Stimulated activated CD8-positive, alpha-beta memory T cell treated with anti-CD3 and anti-CD28 coated beads, Interleukin-15, amount 100 ng/mL, for 1 hour (primary cell): Measurements from ENCODE around the gene FBXO41.

Source experiments
- DNase-seq: peaks from one replicate; pipeline ENCODE4 v3.0.0-alpha.2; 2020; ENCODE audit warnings: low read depth

The FBXO41 gene, protein sequence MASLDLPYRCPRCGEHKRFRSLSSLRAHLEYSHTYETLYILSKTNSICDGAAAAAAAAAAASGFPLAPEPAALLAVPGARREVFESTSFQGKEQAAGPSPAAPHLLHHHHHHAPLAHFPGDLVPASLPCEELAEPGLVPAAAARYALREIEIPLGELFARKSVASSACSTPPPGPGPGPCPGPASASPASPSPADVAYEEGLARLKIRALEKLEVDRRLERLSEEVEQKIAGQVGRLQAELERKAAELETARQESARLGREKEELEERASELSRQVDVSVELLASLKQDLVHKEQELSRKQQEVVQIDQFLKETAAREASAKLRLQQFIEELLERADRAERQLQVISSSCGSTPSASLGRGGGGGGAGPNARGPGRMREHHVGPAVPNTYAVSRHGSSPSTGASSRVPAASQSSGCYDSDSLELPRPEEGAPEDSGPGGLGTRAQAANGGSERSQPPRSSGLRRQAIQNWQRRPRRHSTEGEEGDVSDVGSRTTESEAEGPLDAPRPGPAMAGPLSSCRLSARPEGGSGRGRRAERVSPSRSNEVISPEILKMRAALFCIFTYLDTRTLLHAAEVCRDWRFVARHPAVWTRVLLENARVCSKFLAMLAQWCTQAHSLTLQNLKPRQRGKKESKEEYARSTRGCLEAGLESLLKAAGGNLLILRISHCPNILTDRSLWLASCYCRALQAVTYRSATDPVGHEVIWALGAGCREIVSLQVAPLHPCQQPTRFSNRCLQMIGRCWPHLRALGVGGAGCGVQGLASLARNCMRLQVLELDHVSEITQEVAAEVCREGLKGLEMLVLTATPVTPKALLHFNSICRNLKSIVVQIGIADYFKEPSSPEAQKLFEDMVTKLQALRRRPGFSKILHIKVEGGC

DNA sequence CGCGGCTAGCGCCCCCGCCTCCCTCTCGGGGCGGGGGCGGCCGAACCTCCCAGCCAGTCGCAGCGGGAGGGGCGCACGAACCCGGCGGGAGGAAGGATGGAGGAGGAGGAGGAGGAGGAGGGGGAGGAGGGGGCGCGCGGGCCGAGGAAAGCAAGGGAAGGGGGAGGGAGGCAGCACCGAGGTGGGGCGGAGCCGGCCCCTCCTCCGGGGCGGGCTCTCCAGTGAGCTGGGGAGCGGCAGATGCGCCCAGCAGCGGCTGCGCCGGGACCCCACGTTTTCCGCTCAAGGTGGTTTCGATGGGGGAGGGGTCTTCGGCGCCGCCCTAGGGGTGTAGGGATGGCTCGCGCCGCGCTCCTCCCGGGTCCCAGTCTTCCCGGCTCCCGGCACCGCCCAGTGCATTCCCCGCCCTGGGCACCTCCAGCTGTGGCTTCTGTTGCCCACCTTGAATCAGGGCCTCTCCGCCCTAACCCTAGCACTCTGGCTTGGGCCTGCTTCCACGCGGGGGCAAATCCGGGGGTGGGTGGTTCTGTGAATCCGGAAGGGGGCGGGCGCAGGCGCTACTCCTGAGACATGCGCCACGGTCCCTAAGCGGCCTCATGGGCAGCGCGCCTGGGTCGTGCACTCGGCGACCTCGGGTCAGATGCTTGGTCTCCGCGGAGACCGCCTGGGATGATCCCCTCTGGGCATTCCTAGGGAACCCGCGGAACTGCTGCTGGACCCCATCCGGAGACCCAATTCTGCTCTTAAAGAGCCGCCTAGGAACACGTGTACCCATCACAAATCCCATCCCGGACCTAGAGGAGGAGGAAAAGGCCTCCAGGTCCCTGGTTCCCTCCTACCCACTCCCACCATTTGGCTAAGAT is at the start of gene FBXO41:
FBXO41 (minus strand) TSS at position 183 of the 863 bp plus-strand sequence. CDS start 14,848 bp downstream, outside the sequence.
- peak; percentile 33 for DNase-seq

DNA sequence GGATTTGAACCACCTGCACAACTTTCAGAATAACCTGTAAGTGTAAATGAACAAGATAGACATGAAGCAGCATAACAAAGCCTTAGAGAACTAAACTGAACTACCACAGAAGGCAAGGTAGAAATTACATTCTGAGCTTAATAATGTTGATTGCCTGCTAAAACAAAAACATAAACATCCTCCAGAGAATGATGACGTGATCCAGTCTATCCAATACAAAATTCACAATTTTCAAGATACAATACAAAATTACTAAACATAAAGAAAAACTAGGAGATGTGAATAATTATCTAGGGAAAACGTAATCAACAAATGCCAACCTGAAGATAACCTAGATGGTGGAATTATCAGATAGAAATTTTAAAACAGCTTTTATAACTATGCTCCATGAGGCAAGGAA is 49.8 kb upstream of the FBXO41 start:
- no peak for DNase-seq

DNA sequence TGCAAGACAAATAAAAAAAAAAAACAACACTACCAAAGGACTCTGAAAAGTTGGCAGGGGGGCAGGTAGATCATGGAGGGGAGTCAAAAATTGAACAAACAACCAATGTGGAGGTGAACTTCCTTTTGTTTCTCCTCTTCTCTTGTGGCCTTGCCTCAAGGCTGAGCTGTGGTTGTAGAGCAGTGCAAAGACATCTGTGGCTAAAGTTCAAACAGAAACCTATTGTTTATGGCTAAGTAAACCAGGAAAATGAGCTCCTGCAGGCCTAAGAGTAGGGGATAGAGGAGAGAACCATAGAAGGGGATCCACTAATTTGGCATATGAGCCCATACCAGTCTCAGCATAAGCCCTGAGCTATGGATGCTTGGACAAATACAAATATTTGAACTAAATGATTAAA is 49.3 kb upstream of the FBXO41 start:
- DNase-seq = no peak

DNA sequence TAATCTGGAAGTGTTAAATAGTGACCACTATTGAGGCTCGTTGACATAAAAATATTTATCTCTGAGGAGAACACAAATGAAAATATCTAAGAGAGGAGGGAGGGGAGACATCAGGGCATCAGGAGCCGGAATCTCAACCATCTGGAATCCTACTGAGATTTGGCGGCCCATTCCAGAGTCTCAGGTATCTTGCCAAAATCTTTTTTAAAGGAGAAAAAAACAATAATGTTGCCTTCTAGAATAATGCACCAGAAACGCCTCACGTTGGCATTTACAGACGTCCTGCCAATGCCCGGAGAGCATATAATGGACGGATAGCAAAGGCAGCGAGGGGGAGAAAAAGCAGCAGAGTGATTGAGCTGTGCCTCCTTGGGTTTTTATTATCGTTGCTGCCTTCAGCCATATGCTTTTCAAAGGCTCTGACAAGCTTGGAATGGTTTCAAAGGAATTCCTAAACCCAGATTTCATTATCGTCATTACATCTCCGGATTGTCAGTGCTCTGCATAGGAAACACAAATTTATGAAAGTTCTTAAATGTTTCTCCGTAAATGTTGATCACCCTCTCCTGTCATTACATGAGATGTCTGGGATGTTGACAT is 39.9 kb upstream of the FBXO41 start:
- DNase-seq = no peak

DNA sequence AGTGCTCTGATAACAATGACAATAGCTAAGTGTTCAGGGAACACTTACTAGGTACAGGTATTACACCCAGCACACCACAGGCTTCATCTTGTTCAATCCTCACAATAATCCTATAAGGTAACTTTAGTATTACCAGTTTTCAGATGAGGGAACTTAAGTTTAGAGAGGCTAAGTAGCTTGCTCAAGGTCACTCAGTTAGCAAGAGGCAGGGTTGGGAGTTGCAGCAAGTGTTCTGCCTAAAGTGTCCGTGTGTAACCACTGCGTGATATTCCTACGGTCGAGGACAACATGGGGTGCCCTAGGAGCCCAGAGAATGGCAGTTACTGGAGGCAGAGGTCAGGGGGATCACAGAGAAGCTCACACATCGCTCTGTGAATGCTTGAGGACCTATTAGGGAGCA is 39.3 kb upstream of the FBXO41 start:
- no peak for DNase-seq

DNA sequence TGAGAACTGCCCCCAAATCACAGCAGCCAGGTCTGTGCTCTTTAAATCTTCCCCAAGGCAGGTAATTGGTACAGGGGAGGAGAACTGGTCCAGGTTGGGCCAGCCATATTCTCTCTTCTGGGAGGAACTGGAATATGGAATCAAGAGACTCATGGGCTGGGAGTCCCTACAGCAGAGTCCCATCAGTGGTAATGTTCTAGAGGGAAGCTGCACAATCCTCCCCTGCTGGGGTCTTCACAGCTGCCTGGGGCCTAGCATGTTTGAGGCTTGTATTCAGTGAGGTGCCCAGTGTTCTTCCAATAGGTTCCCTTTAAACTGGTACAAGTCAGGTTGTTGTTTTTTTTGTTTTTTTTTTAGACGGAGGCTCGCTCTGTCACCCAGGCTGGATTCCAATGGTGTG is 30.2 kb upstream of the FBXO41 start:
- no peak for DNase-seq

DNA sequence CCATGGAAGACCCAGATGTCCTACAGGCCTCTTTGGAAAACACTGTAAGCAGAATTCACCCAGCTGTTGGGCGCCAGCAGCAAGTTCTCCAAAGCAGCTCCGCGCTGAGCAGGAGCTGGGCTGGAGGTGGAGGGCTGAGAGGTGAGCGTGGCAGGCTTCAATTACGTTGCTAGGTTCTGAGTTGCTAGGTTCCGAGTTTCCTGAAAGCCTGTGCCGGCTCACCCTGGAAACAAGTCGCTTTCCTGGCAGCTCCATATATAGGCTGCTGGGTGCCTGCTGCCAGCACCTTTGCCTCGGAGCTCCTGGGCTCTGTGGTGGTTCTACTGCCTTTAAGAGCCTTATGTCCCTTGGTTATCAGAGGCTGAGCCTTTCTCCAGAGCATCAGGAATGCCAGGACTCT is 23.4 kb upstream of the FBXO41 start:
- no peak for DNase-seq

DNA sequence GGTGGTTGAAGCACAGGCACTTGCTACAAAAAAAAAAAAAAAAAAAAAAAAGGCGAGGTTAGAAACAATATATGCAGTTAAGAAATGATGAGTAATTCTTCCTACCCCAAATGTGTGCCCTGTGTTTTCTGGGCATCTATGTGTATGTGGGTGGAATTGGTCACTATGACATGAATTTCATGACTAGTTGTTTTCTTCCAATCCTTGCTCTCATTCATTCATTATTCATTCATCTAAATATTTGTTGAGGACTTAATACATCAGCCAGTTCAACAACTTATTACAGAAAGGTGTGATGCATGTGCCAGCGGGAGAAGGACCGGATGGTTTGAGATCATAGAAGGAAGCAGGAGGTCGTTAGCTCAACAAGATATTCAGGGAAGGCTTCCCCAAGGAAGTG is 17.4 kb upstream of the FBXO41 start:
- DNase-seq = no peak

DNA sequence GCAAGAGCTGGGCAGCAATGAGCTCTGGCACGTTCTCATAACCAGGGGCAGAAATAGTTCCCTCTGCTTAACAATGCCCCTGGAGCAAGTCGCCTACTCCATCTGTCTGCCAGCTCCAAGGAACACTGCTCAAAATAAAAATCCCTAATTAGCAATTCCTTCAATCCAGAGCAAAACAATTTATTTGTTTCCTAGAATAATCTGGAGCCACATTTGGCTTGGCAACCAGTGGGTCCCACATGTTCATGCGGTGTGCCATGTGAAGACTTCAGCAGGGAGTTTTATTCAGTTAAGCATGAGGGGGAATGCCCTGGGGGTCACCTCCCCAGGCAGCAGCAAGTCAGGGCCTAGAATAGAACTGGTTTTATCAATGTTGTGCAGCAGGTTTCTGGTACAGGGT is 16.6 kb upstream of the FBXO41 start:
- no peak for DNase-seq

DNA sequence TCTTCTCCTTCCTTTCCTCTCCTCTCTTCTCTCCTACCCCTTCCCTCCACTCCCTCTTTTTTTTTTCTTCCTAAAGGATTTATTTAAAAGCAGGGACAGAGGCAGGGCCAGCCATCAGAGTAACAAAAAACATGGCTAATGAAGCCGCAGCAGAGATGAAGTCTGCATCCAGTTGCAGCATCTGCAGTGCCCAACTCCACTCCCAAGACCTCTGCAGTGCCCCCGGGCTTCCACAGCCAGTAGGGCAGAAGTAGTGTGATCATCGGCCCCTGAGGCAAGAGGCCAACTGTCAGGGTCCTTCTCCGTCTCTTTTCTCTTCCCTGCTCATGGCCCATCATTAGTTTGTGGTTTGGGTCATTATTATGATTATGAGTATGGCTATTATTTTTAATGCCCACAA is 13.3 kb upstream of the FBXO41 start:
- no peak for DNase-seq

DNA sequence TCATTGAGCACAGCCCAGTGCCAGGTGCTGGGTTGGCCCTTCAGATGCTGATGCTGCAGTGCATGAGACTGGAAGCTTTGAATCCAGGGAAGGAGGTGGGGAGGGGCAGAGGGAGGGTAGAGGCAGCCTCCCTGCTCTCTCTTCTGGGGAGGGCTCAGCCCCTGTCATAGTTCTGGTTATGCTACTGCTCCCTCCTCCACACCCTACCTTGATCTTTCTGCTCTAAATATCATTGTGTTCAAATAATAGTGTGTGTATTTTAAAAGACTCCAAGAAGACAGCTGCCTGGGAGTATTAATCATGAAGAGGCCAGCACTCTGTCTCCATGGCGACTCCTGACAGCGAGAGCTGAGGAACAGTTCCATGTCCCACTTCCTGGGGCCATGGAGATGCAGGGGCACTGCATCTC is 12.9 kb upstream of the FBXO41 start:
- no peak for DNase-seq

DNA sequence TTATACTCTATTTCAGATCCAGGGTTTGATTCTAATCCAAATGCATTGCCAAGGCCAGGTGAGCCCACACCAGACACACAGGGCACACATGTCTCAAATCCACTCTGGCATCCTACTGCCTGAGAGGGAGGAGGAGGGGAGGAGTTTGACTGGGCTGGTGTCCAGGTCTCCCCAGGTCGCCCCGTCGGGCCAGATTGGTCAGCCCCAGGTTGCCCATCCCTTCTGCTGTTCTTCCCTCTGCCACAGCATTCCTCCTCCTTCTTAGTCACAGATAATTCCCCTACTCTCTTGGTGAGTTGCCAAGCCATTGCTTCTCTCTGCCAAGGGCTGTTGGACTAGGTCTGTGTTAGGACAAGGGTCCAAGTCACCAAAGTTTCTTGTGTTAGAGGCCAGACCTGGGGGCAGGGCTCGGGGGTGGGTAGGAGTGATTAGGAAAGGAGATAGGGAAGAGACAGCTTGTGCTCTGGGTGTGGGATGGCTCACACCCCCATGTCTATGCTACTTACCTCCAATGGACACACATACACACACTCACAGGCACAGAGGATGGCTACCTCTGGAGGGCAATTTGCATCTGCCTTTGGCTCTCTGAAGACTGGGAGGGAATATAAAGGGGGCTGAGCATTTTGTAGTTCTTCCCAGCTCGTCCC is 11.6 kb upstream of the FBXO41 start:
- no peak for DNase-seq

DNA sequence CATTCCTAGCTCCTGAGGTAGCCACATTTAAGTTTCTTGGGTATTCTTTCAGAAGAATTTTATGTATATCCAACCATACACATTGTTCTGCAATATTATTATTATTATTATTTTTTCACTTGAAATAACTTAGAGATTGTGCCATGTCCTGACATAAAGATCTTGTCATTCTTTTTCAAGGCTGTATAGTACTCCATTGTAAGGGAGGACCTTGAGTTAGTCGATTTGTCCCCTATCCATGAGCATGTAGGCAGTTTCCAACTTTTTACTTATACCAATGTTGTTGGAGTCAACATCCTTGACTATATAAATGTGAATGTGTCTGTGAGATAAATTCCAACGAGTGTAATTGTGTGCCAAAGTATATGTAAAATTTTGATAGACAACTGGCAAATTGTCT is 10.0 kb upstream of the FBXO41 start:
- DNase-seq = no peak

DNA sequence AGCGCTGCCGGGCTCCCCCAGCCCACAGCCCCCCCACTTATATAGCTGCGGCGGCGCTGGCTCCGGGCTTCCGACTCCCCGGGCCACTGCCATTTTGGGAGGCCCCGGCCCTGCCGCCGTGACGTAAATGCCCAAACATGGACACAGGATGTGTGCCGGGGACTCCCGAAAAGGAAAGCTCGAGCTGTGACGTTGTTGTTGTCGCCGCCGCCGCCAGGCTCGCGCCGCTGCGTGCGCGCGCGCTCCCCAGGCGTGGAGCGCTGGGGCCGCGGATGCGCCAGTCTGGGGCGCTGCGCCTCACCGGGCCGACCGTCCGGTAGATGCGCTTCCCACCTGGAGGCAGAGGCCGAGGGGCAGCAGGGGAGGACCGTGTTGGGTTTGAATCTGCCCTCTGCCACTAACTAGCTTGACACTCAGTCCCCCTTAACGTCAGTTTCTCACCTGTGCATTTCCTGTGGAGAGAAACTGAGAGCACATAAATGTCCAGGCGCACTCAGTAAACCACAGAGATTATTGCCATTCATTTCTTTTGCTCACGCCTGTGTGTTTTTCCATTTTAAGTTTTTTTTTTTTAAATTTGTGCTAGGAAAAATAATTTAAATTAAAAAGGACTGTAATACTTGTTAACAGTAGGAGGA is 9.4 kb upstream of the FBXO41 start, which contains the start of gene EGR4:
EGR4 (minus strand) TSS at position 15 of the 638 bp plus-strand sequence. CDS start 231 bp downstream, outside the sequence.
- peak; percentile 78 for DNase-seq

DNA sequence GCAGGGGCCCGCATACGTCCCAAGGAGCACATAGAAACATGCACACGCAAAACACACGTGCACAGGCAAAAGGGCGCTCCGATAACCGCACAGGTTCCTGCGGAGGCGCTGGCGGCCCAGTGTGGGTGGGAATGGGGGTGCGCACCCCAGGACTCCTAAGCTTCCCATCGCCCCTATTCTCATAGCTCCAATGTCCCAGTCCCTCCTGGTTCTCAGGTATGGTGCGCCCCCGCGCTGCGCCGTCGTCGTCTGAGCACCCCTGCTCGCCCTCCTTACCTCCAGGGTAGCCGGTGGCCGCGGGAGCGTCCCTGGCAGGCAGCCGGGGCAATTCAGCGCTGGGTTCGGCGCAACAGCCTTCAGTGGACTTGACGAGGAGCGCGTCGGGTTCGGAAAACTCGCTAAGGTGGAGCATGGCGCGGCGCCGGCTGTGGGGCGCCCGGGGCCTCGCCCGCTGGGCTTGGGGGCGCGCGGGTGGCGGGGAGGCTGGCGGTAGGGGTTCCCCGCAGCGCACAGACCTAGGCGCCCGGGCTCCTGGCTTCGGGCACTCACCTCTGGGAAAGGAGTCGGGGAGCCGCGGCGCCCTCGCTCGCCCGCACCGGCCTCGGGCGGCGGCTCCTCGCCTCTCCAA is 8.7 kb upstream of the FBXO41 start:
- DNase-seq = no peak

DNA sequence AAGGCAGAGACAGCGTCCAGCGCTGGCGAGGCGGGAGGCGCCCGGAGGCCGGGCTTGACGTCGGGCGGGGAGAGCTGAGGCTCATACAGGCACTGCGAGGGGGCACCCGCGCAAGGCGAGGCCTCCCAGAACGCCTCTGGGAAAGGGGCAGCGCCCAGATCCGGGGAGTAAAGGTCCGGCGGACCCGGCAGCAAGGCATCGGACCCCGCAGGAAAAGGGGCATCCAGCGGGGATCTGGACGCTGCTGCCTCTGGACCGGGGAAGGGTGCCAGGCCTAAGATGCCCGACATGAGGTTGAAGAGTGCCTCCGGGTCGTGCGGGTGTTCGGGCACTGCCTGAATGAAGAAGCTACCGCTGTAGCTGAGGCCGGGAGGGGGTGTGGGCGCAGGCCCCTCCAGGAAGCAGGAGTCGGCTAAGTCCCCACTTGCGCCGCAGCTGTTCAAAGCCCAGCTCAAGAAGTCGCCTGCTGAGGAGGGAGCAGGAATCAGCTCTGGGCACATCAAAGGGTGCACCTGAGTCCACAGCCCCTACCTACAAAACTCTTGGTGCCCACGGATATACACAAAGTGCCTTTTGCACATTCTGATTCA is 8.1 kb upstream of the FBXO41 start:
- no peak for DNase-seq

DNA sequence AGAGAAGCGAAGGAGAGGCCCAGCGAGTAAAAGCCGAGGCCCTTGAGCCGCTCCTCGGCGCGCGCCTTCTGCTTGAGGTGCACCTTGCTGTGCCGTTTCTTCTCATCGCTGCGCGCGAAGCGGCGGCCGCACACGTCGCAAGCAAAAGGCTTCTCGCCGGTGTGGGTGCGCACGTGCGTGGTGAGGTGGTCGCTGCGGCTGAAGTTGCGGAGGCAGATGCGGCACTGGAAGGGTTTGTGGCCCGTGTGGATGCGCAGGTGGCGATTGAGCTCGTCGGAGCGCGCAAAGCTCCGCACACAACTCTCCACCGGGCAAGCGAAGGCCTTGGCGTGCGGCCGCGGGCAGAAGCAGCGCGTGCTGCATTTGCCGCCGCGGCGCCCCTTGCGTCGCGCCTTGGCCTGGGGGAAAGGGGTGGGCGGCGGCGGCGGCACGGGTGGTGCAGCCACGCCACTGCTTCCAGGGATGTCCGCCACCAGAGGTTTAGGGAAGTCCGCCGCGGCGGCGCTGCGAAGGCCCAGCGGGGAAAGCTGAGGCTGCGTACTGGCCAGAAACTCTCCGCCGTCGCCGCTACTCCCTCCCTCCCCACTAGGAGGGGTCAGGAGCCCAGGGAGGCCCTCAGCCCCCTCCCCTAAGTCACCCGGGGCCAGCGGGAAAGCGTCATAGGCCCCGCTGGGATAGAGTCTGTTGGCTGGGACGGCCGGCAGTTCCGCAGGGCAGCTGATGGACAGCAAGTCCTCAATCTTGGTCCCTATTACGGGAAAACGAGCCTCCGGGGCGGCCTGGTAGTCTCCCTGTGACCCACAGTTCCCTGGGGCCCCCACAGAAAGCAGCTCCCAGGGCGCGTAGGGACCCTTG is 7.4 kb upstream of the FBXO41 start:
- DNase-seq = no peak

DNA sequence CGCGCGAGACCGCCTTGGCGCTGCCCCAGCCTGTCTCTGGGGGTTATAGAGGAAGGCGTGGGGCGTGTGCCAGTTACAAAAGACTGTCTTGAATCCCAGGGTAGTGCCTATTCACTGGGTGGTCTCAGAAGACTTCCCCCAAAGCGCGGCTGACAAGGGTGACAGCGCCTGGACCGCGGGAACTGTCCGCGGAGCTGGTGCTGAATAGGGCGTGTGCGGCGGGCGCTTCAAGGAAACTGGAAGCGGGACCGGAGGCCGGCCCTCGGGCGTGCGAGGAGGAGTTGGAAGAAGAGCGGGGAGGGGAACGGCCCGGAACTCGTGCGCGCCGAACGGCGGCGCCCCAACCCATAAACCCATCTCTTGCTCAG is 6.8 kb upstream of the FBXO41 start:
- DNase-seq = no peak
